G401 (cell line): ENCODE measurements around the gene SLC4A2. TPM values are rescaled to one million over a fixed set of nuclear protein-coding genes. Genes with fewer than 3 reads are reported as not detected.

Experiments
- DNase-seq: peaks from one replicate; pipeline ENCODE4 v3.0.0-alpha.2; 2015; ENCODE audit warnings: low spot score
- in situ Hi-C: cut with HindIII; loops from 2 replicates; pipeline ENCODE4 v1.10.0; 2016; ENCODE audit warnings: low sequenced_read_pairs, mixed read lengths
- total RNA-seq: library from RNA; depleted of rRNA; stranded (reverse); fragments of >200 nt; shearing (Covaris generic); gene quantifications from 2 replicates; pipeline ENCODE4 v1.2.3, GENCODE V29; 2014

The SLC4A2 gene
- total RNA-seq, 1 experiment from 2014 or later, result 363 TPM

DNA sequence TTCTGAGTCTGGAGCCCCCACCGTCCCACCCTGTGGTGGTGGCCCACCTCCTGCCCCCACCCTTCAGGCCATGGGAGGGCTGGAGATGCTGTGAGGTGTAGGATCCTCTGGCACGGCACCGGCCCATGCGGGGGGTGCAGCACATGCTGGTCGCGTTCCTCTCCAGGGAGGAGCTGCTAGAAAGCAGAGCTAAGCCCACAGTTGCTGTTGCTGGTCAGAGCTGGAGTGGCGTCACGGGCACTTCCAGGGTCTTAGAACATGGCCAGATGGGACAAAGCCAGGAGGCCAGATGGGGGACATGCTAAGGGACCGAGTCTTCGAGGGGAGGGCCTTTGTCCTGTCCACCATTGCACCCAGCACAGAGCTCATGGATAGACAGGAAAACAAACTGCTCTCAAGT, 48.5 kb downstream of the SLC4A2 start:
- in situ Hi-C loops, result no loop called here
- no peak for DNase-seq

DNA sequence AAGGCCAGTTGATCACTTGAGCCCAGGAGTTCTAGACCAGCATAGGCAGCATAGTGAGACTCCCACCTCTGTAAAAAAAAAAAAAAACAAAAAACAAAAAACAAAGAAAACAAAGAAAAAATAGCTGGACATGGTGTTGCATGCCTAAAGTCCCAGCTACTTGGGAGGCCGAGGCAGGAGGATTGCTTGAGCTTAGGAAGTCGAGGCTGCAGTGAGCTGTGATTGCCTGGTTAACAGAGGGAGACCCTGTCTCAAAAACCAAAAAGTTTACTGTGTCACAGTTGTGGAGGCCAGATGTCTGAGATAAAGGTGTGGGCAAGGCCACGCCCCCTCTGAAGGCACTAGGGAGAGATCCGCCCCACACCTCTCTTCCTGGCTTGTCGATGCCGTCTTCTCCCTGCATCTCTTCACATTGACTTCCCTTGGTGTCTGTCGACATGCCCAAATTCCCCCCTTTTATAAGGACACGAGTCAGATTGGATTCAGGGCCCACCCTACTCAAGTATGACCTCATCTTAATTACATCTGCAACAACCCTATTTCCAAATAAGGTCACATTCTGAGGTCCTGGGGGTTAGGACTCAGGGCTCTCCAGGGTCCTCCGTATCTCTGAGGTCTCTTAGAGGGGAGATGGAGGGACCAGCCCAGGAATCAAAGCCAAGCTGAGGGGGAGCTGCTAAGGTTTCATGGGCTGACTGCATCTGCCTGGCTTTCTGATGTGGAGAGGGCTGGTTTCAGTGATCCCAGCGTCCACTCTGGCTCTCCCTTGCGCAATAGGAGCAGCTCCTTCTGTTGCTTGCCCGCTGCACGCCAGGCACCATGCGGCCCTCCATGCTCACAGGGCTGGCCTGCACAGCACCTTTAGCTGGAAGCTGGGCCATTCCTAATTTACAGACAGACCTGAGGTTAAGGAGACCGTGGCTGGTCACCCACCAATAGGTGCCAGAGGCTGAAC, 50.0 kb downstream of the SLC4A2 start:
- DNase-seq, result no peak
- in situ Hi-C loops, result no loop called here

DNA sequence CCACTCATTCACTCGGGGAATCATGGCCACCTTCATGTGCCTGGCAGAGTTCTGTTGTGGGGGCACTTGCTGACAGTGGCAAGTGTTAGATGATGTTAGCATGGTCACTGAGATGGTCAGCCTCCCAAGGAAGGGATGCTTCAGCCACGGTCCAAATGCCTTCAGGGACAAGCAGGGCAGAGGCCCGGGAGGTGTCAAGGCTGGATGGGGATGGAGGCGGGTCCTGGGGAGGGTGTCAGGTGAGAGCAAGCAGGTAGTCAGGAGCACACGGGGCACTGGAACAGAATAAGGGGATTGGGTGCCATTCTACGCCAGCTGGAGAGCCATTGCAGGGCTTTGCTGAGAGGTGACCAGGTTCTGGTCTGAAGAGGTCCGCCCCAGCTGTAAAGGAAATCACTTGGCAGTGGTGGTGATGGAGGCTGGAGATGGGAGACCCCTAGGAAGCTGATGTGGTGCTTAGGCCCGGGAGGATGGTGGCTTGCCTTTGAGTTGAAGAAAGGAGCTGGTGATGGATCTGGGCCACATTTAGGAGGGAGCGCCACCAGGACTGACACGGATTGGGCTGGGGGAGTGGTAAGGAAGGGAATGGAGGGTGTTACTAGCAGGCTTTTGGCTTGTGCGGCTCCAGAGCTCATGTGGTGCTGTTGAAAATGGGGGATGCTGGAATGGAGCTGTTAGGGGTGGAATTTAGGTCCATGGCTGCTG, 51.0 kb downstream of the SLC4A2 start:
- no peak for DNase-seq
- in situ Hi-C loops, result no loop called here

GRCh38 chr7:151110941-151111645, 51.7 kb downstream of the SLC4A2 start:
- in situ Hi-C loops, result no loop called here
- DNase-seq, result peak; percentile 85

GRCh38 chr7:151113344-151114150, 54.2 kb downstream of the SLC4A2 start:
- in situ Hi-C loops, result no loop called here
- no peak for DNase-seq

DNA sequence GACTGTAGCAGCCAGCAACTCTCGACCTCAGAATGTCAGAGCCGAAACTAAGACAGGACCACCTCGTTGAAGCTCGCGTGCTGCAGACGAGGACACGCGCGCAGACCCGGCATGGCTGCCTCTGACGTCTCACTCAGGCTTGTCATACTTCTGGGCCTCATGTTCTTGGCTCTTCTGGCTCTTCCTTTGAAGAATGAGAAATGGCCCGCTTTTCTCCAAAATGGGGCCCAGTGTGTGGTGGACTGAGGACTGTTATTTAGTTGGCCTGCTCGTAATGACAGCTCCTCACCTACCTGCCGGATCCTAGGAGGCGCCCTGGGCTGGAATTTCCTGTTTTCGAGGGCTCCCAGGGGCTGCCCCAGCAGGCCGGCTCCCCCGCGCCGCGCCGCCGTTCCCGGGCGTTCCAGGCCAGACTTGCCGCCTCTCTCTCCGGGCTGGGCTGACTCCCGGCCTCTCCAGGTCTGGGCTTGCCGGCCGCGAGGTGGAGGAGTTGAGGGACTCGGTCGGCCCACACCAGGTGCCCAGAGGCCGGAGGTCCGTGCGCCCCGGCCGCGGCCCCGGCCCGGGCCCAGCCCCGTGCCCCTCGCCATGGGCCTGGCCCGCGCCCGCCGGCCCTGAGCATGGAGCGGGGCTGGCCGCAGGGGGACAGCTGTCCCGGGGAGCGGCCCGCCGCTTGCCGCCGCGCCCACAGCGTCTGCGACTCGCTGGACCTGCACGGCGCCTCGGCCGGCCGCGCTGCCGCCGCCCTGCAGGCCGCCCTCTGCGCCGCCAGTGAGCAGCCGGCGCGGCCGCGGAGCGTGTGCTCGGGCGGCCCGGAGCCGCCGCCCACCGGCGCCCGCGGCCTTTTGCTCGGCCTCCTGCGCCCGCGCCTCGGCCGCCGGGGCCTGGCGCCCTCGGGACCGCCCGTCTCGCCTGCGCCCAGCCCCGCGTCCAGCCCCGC, 55.0 kb downstream of the SLC4A2 start:
- no peak for DNase-seq
- in situ Hi-C loops, result no loop called here

DNA sequence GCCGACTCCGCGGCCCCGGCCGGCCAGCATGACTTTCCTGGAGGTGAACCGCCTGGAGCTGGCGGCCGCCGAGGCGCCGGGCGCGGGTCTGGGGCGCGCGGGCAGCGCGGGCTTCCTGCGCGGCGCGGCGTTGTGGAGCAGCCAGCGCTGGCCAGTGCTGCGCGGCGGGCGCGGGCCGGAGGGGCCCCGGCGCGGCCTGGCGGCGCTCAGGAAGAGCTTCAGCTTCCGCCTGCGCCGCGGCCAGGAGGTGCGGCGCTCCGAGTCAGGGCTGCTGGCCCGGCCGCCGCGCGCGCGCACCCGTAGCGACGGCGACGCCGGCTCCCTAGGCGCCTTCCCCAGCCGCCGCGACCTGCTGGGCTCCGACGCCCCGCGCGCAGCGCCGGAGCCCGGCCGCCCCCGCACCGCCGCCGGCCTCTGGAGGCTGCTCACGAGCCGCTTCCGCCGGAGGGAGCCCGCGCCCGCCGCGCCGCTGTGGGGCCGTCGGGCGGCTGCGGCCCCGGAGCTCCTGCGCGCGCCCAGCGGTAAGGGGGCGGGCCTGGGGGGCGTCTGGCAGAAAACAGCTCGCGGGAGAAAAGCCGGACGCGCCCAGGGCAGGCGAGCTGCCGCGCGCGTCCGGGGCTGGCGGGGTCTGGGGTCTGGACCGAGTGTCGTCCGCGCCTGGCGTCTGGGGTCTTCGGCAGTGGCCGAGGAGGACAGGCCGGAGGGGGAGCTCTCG, 55.9 kb downstream of the SLC4A2 start:
- in situ Hi-C loops, result no loop called here
- no peak for DNase-seq

- in situ Hi-C loops, result no loop called here
- no peak for DNase-seq
Measured at GRCh38 chr7:151115836-151116418, 56.5 kb downstream of the SLC4A2 start.

DNA sequence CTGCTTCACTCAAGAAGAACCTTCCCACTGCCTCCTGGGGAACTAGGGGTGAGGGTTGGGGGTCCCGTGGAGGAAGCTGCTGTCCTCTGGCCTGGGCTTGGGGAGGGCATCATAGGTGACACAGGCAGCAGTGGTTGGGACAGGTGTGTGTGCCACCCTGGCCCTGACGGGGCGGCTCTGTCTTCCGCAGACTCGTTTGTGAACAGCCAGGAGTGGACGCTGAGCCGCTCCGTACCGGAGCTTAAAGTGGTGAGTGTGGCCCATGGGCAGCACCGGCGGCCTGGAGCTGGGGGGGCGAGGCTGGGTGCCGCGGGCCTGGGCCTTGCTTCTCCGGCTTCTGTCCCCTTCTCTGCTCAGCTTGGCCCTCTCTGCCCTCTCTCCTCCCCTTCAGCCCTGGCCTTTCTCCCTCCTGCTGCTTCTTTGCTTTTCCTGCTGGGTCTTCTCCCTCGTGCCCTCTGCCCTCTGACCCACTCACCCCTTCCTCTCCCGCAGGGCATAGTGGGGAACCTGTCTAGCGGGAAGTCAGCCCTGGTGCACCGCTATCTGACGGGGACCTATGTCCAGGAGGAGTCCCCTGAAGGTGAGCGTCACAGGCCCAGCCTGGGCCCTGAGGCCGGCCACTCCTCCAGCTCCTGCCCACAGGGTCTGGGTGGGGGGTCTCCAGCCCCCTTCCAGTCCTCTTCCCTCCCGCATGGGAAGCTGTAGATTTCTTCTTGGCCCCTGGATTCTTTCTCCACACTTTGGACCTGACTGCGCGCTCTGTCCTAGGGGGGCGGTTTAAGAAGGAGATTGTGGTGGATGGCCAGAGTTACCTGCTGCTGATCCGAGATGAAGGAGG, 57.4 kb downstream of the SLC4A2 start:
- DNase-seq, result no peak
- in situ Hi-C loops, result no loop called here

DNA sequence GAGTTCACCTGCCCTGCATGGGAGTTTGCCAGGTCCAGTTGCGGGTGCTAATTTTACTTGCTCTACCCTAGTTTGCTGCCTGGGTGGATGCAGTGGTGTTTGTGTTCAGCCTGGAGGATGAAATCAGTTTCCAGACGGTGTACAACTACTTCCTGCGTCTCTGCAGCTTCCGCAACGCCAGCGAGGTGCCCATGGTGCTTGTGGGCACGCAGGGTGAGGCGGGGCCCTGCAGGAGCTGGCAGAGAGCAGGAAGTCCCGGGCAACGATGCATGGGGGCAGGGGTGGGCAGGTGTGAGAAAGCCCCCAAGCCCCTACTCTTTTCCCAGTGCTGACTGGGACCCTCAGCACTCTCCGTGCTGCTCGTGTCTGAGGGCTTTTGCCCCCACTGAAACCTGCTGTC, 58.2 kb downstream of the SLC4A2 start:
- DNase-seq, result no peak
- in situ Hi-C loops, result no loop called here

GRCh38 chr7:151118108-151119054, 59.0 kb downstream of the SLC4A2 start:
- DNase-seq, result no peak
- in situ Hi-C loops, result no loop called here

- no peak for DNase-seq
- in situ Hi-C loops, result no loop called here
Measured at GRCh38 chr7:151119055-151119415, 59.6 kb downstream of the SLC4A2 start.

DNA sequence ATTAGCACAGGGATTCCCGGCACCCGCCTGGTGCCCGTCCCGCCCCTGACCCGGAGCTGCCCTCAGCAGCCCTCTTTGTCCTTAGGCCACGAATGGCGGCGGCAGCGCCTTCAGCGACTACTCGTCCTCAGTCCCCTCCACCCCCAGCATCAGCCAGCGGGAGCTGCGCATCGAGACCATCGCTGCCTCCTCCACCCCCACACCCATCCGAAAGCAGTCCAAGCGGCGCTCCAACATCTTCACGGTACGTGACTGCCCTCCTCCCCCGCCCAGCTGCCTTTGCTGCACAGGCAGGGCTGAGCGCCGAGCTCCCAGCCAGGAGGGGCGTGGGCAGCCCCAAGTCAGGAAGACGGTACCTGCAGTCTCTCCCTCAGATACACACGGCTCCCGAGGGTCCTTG, 60.5 kb downstream of the SLC4A2 start:
- in situ Hi-C loops, result no loop called here

DNA sequence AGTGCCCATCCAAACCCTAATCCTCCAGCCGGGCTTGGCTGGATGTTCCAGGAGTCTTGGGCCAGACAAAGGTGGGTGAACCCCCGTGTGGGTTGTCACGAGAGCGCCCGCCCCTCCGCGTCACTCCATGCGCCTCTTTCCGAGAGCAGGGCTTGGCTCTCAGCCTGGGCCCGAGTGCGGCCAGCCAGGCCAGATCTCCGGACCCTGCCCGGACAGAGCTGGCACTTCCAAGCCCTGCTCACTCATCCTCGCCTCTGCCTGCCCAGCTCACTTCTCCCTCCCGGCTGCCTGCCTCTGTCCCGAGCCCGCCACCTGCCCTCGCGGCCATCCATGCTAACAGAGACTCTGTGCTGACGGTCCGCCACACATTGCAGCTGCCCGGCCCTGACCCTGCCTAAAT, 61.5 kb downstream of the SLC4A2 start:
- no peak for DNase-seq
- in situ Hi-C loops, result no loop called here

More for the DNA sequence above, 60.5 kb downstream of the SLC4A2 start:
- no peak for DNase-seq
